ENCODE data around the gene EHMT1. TPM values are rescaled to one million over a fixed set of nuclear protein-coding genes. Genes with fewer than 3 reads are reported as not detected.

The EHMT1 gene
- total and polyA plus RNA-seq, 2 of the 13 experiments (the other 11 are each of a cell fraction or from before 2014, with no cell fraction given), result 23.0 to 27.1 TPM

DNA sequence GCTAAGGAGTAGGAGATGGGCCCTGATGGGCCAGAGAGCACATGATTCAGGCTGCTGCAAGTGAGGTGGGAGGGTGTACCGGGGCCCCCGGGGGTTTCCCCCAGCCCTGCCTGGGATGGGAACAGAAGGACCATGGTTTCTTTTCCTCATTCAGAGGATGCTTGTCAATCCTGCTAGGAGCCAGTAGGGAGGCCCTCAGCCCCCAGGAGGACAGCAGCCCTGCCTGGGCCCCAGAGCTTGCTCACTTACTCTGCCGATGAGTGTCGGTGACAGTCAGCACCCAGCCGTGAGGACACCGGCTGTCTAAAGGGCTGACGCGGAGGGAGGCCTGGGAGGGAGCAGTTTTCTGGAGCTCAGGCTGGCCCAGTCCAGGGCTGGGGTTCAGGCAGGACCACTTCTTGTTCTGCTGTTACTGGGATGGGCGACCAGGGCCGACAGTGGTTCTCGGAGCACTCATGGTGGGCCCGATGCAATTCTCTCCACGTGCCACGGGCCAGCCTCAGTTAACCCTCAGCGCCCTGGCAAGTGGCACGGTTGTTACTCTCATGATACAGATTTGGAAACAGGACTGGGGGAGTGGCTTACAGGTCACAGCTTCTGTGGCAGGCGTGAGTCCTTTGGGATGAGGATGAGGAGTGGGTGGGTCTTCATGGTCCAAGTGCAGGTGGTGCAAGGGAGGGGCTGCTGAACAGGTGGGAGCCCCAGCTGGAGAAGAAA lies 11.5 kb upstream of the EHMT1 start:
- peak overlapping the region; percentile 57 to 81 (median 77) for H3K4me3 ChIP-seq (replicated peaks in 1 of 3; ENCODE audit: insufficient read depth in 1 of 3, low read depth in 2 of 3, low read length in 3 of 3)
- peaks cover 1 to 10% of the 10 kb centered on the region in 2 experiments; a peak in 3 of 5 replicates for H3K27me3 ChIP-seq (ENCODE audit: control insufficient read depth in 1 of 2, insufficient read depth in 2 of 2, low read length in 2 of 2)
- FAIRE-seq, result no peak
- 0% methylated on average over 4 of the region's 17 CpGs for WGBS (ENCODE audit: low lambda C conversion rate)
- H4K20me1 ChIP-seq (ENCODE audit: insufficient read depth, low read length), result peaks cover 2% of the 10 kb centered on the region; the same call in 1 of the 2 replicates
- no peak for DNase-seq (ENCODE audit: low spot score)
- peak overlapping the region; percentile 82 for H3K9ac ChIP-seq (ENCODE audit: insufficient read depth, low read depth, low read length)
- intact Hi-C loops (cut with micrococcal nuclease; ENCODE audit: unreplicated experiment) (loop anchor here (5.0 kb wide), 1 partner anchor 65 kb away; no protein-coding TSS in a partner anchor), in situ Hi-C loops (cut with HindIII; ENCODE audit: extremely low pct_ligation_motif_present, low pct_unique_long_range_greater_than_20kb) (no loop called here)
- H3K4me2 ChIP-seq (ENCODE audit: low read depth, low read length), result peak overlapping the region; percentile 100
- peak; percentile 44 for ATAC-seq
- H3K4me1 ChIP-seq (ENCODE audit: insufficient read depth, low read length), result peaks cover 70% of the 10 kb centered on the region
- peak overlapping the region; percentile 81 for H3K27ac ChIP-seq (ENCODE audit: extremely low read length, insufficient read depth, low read length)
- H3K9me3 ChIP-seq (ENCODE audit: low read length), result no peaks in the 10 kb centered on the region
- no peak overlapping the region for H2AFZ ChIP-seq (ENCODE audit: low read length)
- POLR2A ChIA-PET, result interaction anchor here (0.7 to 2.7 kb wide), 5 partner anchors 12 to 57 kb away, joined by 3 to 18 read pairs (median 3); partner anchors contain the start of genes EHMT1 and ZMYND19
- BruUV-seq (replicated peaks), result no TSS peak
- peaks cover 31% of the 10 kb centered on the region for H3K79me2 ChIP-seq (ENCODE audit: insufficient read depth, low read length)
- no peaks in the 10 kb centered on the region for H3K36me3 ChIP-seq (replicated peaks in 1 of 2; ENCODE audit: control insufficient read depth in 1 of 2, insufficient read depth in 2 of 2, low read length in 2 of 2)
- CTCF ChIA-PET (ENCODE audit: low intra/inter-chr PET ratio, low total read pairs), result no interaction called here
- TF ChIP-seq, protein P1, sequence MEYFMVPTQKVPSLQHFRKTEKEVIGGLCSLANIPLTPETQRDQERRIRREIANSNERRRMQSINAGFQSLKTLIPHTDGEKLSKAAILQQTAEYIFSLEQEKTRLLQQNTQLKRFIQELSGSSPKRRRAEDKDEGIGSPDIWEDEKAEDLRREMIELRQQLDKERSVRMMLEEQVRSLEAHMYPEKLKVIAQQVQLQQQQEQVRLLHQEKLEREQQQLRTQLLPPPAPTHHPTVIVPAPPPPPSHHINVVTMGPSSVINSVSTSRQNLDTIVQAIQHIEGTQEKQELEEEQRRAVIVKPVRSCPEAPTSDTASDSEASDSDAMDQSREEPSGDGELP (IDR thresholded peaks at IDR 0.05; ENCODE audit: borderline replicate concordance, low read depth), result peak; percentile 9; the same call in 1 of the 2 replicates
- TF ChIP-seq, protein P2, sequence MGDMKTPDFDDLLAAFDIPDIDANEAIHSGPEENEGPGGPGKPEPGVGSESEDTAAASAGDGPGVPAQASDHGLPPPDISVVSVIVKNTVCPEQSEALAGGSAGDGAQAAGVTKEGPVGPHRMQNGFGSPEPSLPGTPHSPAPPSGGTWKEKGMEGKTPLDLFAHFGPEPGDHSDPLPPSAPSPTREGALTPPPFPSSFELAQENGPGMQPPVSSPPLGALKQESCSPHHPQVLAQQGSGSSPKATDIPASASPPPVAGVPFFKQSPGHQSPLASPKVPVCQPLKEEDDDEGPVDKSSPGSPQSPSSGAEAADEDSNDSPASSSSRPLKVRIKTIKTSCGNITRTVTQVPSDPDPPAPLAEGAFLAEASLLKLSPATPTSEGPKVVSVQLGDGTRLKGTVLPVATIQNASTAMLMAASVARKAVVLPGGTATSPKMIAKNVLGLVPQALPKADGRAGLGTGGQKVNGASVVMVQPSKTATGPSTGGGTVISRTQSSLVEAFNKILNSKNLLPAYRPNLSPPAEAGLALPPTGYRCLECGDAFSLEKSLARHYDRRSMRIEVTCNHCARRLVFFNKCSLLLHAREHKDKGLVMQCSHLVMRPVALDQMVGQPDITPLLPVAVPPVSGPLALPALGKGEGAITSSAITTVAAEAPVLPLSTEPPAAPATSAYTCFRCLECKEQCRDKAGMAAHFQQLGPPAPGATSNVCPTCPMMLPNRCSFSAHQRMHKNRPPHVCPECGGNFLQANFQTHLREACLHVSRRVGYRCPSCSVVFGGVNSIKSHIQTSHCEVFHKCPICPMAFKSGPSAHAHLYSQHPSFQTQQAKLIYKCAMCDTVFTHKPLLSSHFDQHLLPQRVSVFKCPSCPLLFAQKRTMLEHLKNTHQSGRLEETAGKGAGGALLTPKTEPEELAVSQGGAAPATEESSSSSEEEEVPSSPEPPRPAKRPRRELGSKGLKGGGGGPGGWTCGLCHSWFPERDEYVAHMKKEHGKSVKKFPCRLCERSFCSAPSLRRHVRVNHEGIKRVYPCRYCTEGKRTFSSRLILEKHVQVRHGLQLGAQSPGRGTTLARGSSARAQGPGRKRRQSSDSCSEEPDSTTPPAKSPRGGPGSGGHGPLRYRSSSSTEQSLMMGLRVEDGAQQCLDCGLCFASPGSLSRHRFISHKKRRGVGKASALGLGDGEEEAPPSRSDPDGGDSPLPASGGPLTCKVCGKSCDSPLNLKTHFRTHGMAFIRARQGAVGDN (CRISPR knock-in tag; IDR thresholded peaks at IDR 0.05), result peak; percentile 41
- 0 out of 2 replicates have a peak, but pooled peaks have one; percentile 29 for TF ChIP-seq SSRP1 (CRISPR knock-in tag; IDR thresholded peaks at IDR 0.05)
- TF ChIP-seq RXRB (CRISPR knock-in tag; IDR thresholded peaks at IDR 0.05; ENCODE audit: borderline replicate concordance), result no peak
- peak; percentile 77 for TF ChIP-seq SAP130 (CRISPR knock-in tag; IDR thresholded peaks at IDR 0.05; ENCODE audit: low read depth)
- TF ChIP-seq NFIB (CRISPR knock-in tag; IDR thresholded peaks at IDR 0.05; ENCODE audit: borderline replicate concordance), result 0 out of 2 replicates have a peak, but pooled peaks have one; percentile 40
- 0 out of 2 replicates have a peak, but pooled peaks have one; percentile 35 for TF ChIP-seq ZNF430 (CRISPR knock-in tag; IDR thresholded peaks at IDR 0.05)
- TF ChIP-seq ZNF501 (CRISPR knock-in tag; IDR thresholded peaks at IDR 0.05), result peak; percentile 36; the same call in 1 of the 2 replicates
- 0 out of 2 replicates have a peak, but pooled peaks have one; percentile 3 for TF ChIP-seq TMF1 (CRISPR knock-in tag; IDR thresholded peaks at IDR 0.05; ENCODE audit: low read depth)
- TF ChIP-seq MAZ (IDR thresholded peaks at IDR 0.05; ENCODE audit: borderline replicate concordance, low read depth, low read length), result peak; percentile 20; the same call in 1 of the 2 replicates
- no peak for TF ChIP-seq MAZ (CRISPR knock-in tag; IDR thresholded peaks at IDR 0.05; ENCODE audit: low read depth)
- no peak for TF ChIP-seq RXRA (CRISPR knock-in tag; IDR thresholded peaks at IDR 0.05)
- TF ChIP-seq FOXK2 (IDR thresholded peaks at IDR 0.05), result no peak
- TF ChIP-seq ZNF263 (CRISPR knock-in tag; IDR thresholded peaks at IDR 0.05), result peak; percentile 62
- peak in 1 of 2 experiments; percentile 31; a peak in 1 of 4 replicates for TF ChIP-seq POLR2A (IDR thresholded peaks at IDR 0.05; ENCODE audit: insufficient read depth in 1 of 2, low read depth in 2 of 2, low read length in 2 of 2)
- no peak for TF ChIP-seq ZNF564 (CRISPR knock-in tag; IDR thresholded peaks at IDR 0.05)
- TF ChIP-seq ZNF138 (CRISPR knock-in tag; IDR thresholded peaks at IDR 0.05; ENCODE audit: low read depth), result 0 out of 2 replicates have a peak, but pooled peaks have one; percentile 26
- TF ChIP-seq ZNF652 (CRISPR knock-in tag; IDR thresholded peaks at IDR 0.05; ENCODE audit: borderline replicate concordance, low read depth), result peak; percentile 73

Data from HepG2 (cell line).